ENCODE results near the gene ZMIZ2. TPM values are rescaled to one million over a fixed set of nuclear protein-coding genes. Genes with fewer than 3 reads are reported as not detected.

ZMIZ2 gene
- total and polyA plus RNA-seq, 2 of the 8 experiments (the other 6 are each of a cell fraction or from before 2014, with no cell fraction given), result 24.4 to 66.4 TPM

GRCh38 chr7:44775383-44776107 lies 26.9 kb downstream of the ZMIZ2 start:
- no peak for FAIRE-seq
- TF ChIP-seq RNF2 (IDR thresholded peaks at IDR 0.05; ENCODE audit: borderline replicate concordance, low read depth, low read length, missing control alignments, poor library complexity, severe bottlenecking), result no peak
- TF ChIP-seq CTCF (IDR thresholded peaks at IDR 0.05; ENCODE audit: control extremely low read depth in 1 of 3, insufficient read depth in 1 of 3, low read depth in 1 of 3, low read length in 3 of 3), result no peak
- no peak for TF ChIP-seq TAF1 (IDR thresholded peaks at IDR 0.05; ENCODE audit: low read depth, low read length)
- no peak for TF ChIP-seq FOSL1 (IDR thresholded peaks at IDR 0.05; ENCODE audit: insufficient read depth, low read depth, low read length)
- no peak for TF ChIP-seq SP1 (IDR thresholded peaks at IDR 0.05; ENCODE audit: low read depth, low read length)
- TF ChIP-seq MAFK (IDR thresholded peaks at IDR 0.05; ENCODE audit: low read depth, low read length), result no peak
- no peak for TF ChIP-seq RFX5 (IDR thresholded peaks at IDR 0.05; ENCODE audit: borderline replicate concordance, low read depth, low read length)
- no peak for TF ChIP-seq JUND (IDR thresholded peaks at IDR 0.05; ENCODE audit: low read length)
- TF ChIP-seq TBP (IDR thresholded peaks at IDR 0.05; ENCODE audit: low read depth, low read length), result no peak

More at GRCh38 chr7:44775383-44776107, 26.9 kb downstream of the ZMIZ2 start:
- no peaks in the 10 kb centered on the region for H3K79me1 ChIP-seq (ENCODE audit: low read depth, low read length)
- no peak overlapping the region for H3K56ac ChIP-seq (replicated peaks; ENCODE audit: insufficient read length, low read depth, low read length)
- no peak overlapping the region for H2BK20ac ChIP-seq (ENCODE audit: low read length)
- H4K8ac ChIP-seq (ENCODE audit: extremely low read depth, insufficient read depth, low read length), result no peak overlapping the region; the same call in 1 of the 2 replicates
- H3K4ac ChIP-seq (replicated peaks; ENCODE audit: insufficient read length, low read depth, low read length), result no peak overlapping the region
- no peak overlapping the region for H3K4me3 ChIP-seq (ENCODE audit: extremely low read depth in 1 of 4, insufficient read depth in 2 of 4, low read depth in 3 of 4, low read length in 4 of 4)
- H3K27me3 ChIP-seq (replicated peaks in 1 of 4; ENCODE audit: control insufficient read depth in 3 of 4, extremely low read depth in 1 of 4, insufficient read depth in 3 of 4, low read length in 3 of 4), result no peaks in the 10 kb centered on the region
- no peaks in the 10 kb centered on the region for H3K23me2 ChIP-seq (ENCODE audit: low read depth, low read length)
- no peaks in the 10 kb centered on the region for H3K79me2 ChIP-seq (ENCODE audit: control insufficient read depth in 1 of 2, insufficient read depth in 2 of 2, low read length in 2 of 2)
- no peak overlapping the region for H2BK15ac ChIP-seq (ENCODE audit: low read length)
- H4K20me1 ChIP-seq (replicated peaks in 1 of 2; ENCODE audit: control insufficient read depth in 1 of 2, insufficient read depth in 2 of 2, low read length in 2 of 2), result peaks cover 0 to 3% of the 10 kb centered on the region in 2 experiments
- WGBS, 2 experiments (ENCODE audit: extremely low coverage in 1 of 2, insufficient coverage in 1 of 2, insufficient read length in 1 of 2, insufficient replicate concordance in 2 of 2, low coverage in 1 of 2, low lambda C conversion rate in 2 of 2, missing lambda C conversion rate in 1 of 2), result 92% methylated on average over 6 of the region's 6 CpGs; no CpG with 5 or more reads in 1 of the 2 experiments
- no peak overlapping the region for H3K27ac ChIP-seq (ENCODE audit: low read depth, low read length)
- ChIA-PET CTCF (ENCODE audit: partially characterized antibody) (interaction anchor here (1.0 to 1.1 kb wide), 2 partner anchors 17 to 19 kb away, joined by 3 to 4 read pairs; no protein-coding TSS in a partner anchor), POLR2A (ENCODE audit: partially characterized antibody) (interaction anchor here (1.1 to 7.7 kb wide), 5 partner anchors 19 to 72 kb away, joined by 3 to 30 read pairs (median 4); partner anchors contain the start of genes H2AZ2 and PPIA)
- H2AK5ac ChIP-seq (ENCODE audit: low read depth, low read length), result no peak overlapping the region
- no peak overlapping the region for H3K18ac ChIP-seq (ENCODE audit: extremely low read depth, low read length)
- no peaks in the 10 kb centered on the region for H3K4me1 ChIP-seq (replicated peaks in 1 of 4; ENCODE audit: control insufficient read depth in 3 of 4, insufficient read depth in 4 of 4, low read length in 3 of 4)
- H3K4me2 ChIP-seq (ENCODE audit: insufficient read depth in 1 of 2, low read depth in 2 of 2, low read length in 2 of 2), result no peak overlapping the region
- H4K91ac ChIP-seq (replicated peaks; ENCODE audit: insufficient read length, low read length), result no peak overlapping the region
- H3K9me3 ChIP-seq (ENCODE audit: insufficient read depth in 2 of 2, low read depth in 1 of 2, low read length in 1 of 2), result no peaks in the 10 kb centered on the region; a peak in 1 of 4 replicates
- no peak overlapping the region for H3K14ac ChIP-seq (ENCODE audit: insufficient read length)
- H2AFZ ChIP-seq (ENCODE audit: low read length), result no peak overlapping the region
- no peak overlapping the region for H3K23ac ChIP-seq (ENCODE audit: insufficient read length)
- DNase-seq (ENCODE audit: low read depth in 1 of 2, low spot score in 2 of 2), result no peak
- no peaks in the 10 kb centered on the region for H3K36me3 ChIP-seq (ENCODE audit: control insufficient read depth in 2 of 4, insufficient read depth in 4 of 4, low read length in 3 of 4)
- H3K9ac ChIP-seq (replicated peaks in 1 of 4; ENCODE audit: extremely low read depth in 1 of 4, low read depth in 3 of 4, low read length in 3 of 4), result no peak overlapping the region
- no peak overlapping the region for H2BK5ac ChIP-seq (ENCODE audit: low read depth, low read length)
- H4K5ac ChIP-seq (ENCODE audit: insufficient read length, low read depth, low read length), result no peak overlapping the region
- H2BK120ac ChIP-seq (replicated peaks; ENCODE audit: low read depth, low read length), result no peak overlapping the region
- H2BK12ac ChIP-seq (ENCODE audit: low read depth, low read length), result no peak overlapping the region

Data from H1 (cell line).